OCI-LY7 (cell line): ENCODE measurements around the gene CCNB1.
"Not testable (repeated sequence)": the region's sequence is repeated elsewhere in the genome, so short reads cannot be mapped to it uniquely, and the experiment has no call there.

Experiments
- CTCF ChIP-seq: fragments of 200-600 bp; sonication (generic); conservative IDR thresholded peaks from 2 replicates; pipeline ENCODE4 v1.5.1; 2014; ENCODE audit warnings: mild to moderate bottlenecking, antibody characterized with exemption, low read length, moderate library complexity, mixed read lengths
- EZH2phosphoT487 ChIP-seq: fragments of 200-600 bp; sonication (generic); IDR thresholded peaks from 2 replicates; pipeline ENCODE4 v1.6.1; 2018; ENCODE audit warnings: low read depth, borderline replicate concordance, mild to moderate bottlenecking, mixed run types, antibody characterized with exemption, low read length, moderate library complexity, mixed read lengths

- not testable (repeated sequence) for TF ChIP-seq CTCF, EZH2phosphoT487
Measured at GRCh38 chr5:69137208-69137607, 29.7 kb upstream of the CCNB1 start.
